ENCODE data around the gene SLC41A3. TPM values are rescaled to one million over a fixed set of nuclear protein-coding genes. Genes with fewer than 3 reads are reported as not detected.

Gene SLC41A3
- polyA plus RNA-seq, 3 donors, result 2.8 to 18.2 (median 13.6) TPM

- H3K9me3 ChIP-seq (replicated peaks in 1 of 2; ENCODE audit: control insufficient read depth in 1 of 2, insufficient read depth in 1 of 2, low read length in 2 of 2), result peaks cover 0 to 14% of the 10 kb centered on the region in 2 donors
- H3K27ac Mint-ChIP-seq, result no peak overlapping the region
- DNase-seq, result no peak
- H3K79me2 ChIP-seq (ENCODE audit: insufficient read depth, low read length), result no peaks in the 10 kb centered on the region
- H3K4me3 ChIP-seq (replicated peaks in 1 of 3; ENCODE audit: low read depth in 2 of 3, low read length in 3 of 3), result no peak overlapping the region
- H4K20me1 ChIP-seq (ENCODE audit: insufficient read depth, low read length), result no peaks in the 10 kb centered on the region
- 90% methylated on average over 5 of the region's 6 CpGs for WGBS (ENCODE audit: insufficient coverage)
- H3K9me3 Mint-ChIP-seq, result peaks cover 2 to 15% (median 10%) of the 10 kb centered on the region in 7 donors
- no peaks in the 10 kb centered on the region for H3K36me3 ChIP-seq (replicated peaks in 1 of 2; ENCODE audit: control insufficient read depth in 1 of 2, insufficient read depth in 2 of 2, low read length in 2 of 2)
- H3K4me2 ChIP-seq (replicated peaks; ENCODE audit: extremely low read depth, low read length, poor library complexity, severe bottlenecking), result no peak overlapping the region
- H3K4me3 Mint-ChIP-seq, result no peak overlapping the region
- intact Hi-C loops (cut with micrococcal nuclease), result no loop called here
- H2AFZ ChIP-seq (ENCODE audit: insufficient read depth, low read depth, low read length, poor library complexity, severe bottlenecking), result no peak overlapping the region
- H3K9ac ChIP-seq (ENCODE audit: insufficient read depth, low read length, poor library complexity, severe bottlenecking), result no peak overlapping the region
- no peaks in the 10 kb centered on the region for H3K4me1 Mint-ChIP-seq
- TF ChIP-seq CTCF (IDR thresholded peaks at IDR 0.05), result no peak
- peaks cover 10 to 20% of the 10 kb centered on the region in 2 donors for H3K27me3 ChIP-seq (ENCODE audit: control insufficient read depth in 2 of 2, insufficient read depth in 2 of 2, low read length in 2 of 2)
- no peak overlapping the region for H3K27ac ChIP-seq (ENCODE audit: low read depth in 1 of 2, low read length in 2 of 2)
- peaks cover 8 to 27% (median 14%) of the 10 kb centered on the region in 3 donors for H3K27me3 Mint-ChIP-seq (ENCODE audit: low read depth in 3 of 3)
- H3K36me3 Mint-ChIP-seq, result no peaks in the 10 kb centered on the region
- peaks cover 0 to 4% of the 10 kb centered on the region in 2 donors for H3K4me1 ChIP-seq (ENCODE audit: control insufficient read depth in 1 of 2, insufficient read depth in 2 of 2, low read length in 2 of 2)
These were observed 122.7 kb downstream of the SLC41A3 start for GRCh38 chr3:125961289-125961589.

DNA sequence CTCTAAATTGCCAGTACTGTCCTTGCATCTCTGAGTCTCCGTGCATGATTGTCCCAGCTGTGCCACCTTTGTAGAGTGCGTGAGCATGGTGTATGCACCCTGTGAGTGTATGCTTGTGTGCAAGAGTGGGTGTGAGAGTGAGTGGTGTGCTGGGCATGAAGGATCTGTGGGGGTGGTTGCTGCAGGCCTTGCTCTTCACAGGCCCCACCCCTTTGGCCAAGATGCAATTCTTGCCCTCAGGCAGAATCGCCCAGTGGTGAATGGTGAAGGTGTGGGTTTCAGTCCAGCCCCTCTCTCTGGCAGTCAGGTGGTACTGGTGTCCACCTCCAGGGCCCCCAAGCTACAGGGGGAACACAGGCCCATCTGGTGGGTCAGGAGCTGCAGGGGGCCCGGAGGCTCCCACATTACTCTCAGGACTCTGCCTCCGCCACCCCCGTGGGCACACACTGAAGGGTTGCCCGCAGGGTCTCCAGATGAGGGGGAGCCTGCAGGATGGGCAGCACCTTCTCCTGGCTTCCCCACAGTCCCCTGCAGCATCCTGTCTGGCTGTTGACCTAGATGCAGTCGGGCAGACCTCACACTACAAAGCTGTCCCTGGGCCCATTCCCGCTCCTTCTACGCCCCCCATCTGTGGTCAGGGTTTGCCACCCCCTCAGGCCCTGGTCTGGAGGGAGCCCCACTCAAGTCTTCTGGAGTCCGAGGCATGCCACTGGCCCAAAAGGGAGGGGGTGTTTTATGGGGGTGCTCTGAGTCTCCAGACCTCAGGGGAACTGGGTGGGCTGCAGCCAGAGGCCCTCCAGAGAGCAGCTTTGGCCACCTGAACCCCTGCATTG, 123.3 kb downstream of the SLC41A3 start:
- no peaks in the 10 kb centered on the region for H3K79me2 ChIP-seq (ENCODE audit: insufficient read depth, low read length)
- H3K36me3 Mint-ChIP-seq, result no peaks in the 10 kb centered on the region
- H3K27ac Mint-ChIP-seq, result no peak overlapping the region
- intact Hi-C loops (cut with micrococcal nuclease), result no loop called here
- no peak overlapping the region for H3K4me3 Mint-ChIP-seq
- H3K9ac ChIP-seq (ENCODE audit: insufficient read depth, low read length, poor library complexity, severe bottlenecking), result no peak overlapping the region
- no peak overlapping the region for H3K4me3 ChIP-seq (replicated peaks in 1 of 3; ENCODE audit: low read depth in 2 of 3, low read length in 3 of 3)
- WGBS (ENCODE audit: insufficient coverage), result 90% methylated on average over 10 of the region's 11 CpGs
- H3K27ac ChIP-seq (ENCODE audit: low read depth in 1 of 2, low read length in 2 of 2), result no peak overlapping the region
- H3K9me3 Mint-ChIP-seq, result peaks cover 2 to 15% (median 10%) of the 10 kb centered on the region in 7 donors
- H3K4me1 Mint-ChIP-seq, result no peaks in the 10 kb centered on the region
- peaks cover 9 to 26% of the 10 kb centered on the region in 2 donors for H3K27me3 ChIP-seq (ENCODE audit: control insufficient read depth in 2 of 2, insufficient read depth in 2 of 2, low read length in 2 of 2)
- no peak for TF ChIP-seq CTCF (IDR thresholded peaks at IDR 0.05)
- no peak for DNase-seq
- peaks cover 0 to 3% of the 10 kb centered on the region in 2 donors for H3K4me1 ChIP-seq (ENCODE audit: control insufficient read depth in 1 of 2, insufficient read depth in 2 of 2, low read length in 2 of 2)
- peaks cover 0 to 14% of the 10 kb centered on the region in 2 donors for H3K9me3 ChIP-seq (replicated peaks in 1 of 2; ENCODE audit: control insufficient read depth in 1 of 2, insufficient read depth in 1 of 2, low read length in 2 of 2)
- H3K36me3 ChIP-seq (replicated peaks in 1 of 2; ENCODE audit: control insufficient read depth in 1 of 2, insufficient read depth in 2 of 2, low read length in 2 of 2), result no peaks in the 10 kb centered on the region
- H3K27me3 Mint-ChIP-seq (ENCODE audit: low read depth in 3 of 3), result peaks cover 8 to 29% (median 18%) of the 10 kb centered on the region in 3 donors
- H4K20me1 ChIP-seq (ENCODE audit: insufficient read depth, low read length), result no peaks in the 10 kb centered on the region
- H3K4me2 ChIP-seq (replicated peaks; ENCODE audit: extremely low read depth, low read length, poor library complexity, severe bottlenecking), result no peak overlapping the region
- H2AFZ ChIP-seq (ENCODE audit: insufficient read depth, low read depth, low read length, poor library complexity, severe bottlenecking), result no peak overlapping the region
